ENCODE results near the gene ATP11A.
"Not testable (repeated sequence)": the region's sequence is repeated elsewhere in the genome, so short reads cannot be mapped to it uniquely, and the experiment has no call there.

Gene ATP11A

DNA sequence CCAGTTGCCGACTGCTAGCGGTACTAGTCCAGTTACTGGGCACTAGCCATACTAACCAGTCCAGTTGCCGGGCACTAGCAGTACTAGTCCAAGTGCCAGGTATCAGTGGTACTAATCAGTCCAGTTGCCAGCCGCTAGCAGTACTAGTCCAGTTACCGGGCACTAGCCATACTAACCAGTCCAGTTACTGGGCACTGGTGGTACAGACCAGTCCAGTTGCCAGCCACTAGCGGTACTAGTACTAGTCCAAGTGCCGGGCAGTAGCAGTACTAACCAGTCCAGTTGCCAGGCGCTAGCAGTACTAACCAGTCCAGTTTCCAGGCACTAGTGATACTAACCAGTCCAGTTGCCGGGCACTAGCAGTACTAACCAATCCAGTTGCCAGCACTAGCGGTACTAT, 155.0 kb downstream of the ATP11A start:
- no peak for DNase-seq

DNA sequence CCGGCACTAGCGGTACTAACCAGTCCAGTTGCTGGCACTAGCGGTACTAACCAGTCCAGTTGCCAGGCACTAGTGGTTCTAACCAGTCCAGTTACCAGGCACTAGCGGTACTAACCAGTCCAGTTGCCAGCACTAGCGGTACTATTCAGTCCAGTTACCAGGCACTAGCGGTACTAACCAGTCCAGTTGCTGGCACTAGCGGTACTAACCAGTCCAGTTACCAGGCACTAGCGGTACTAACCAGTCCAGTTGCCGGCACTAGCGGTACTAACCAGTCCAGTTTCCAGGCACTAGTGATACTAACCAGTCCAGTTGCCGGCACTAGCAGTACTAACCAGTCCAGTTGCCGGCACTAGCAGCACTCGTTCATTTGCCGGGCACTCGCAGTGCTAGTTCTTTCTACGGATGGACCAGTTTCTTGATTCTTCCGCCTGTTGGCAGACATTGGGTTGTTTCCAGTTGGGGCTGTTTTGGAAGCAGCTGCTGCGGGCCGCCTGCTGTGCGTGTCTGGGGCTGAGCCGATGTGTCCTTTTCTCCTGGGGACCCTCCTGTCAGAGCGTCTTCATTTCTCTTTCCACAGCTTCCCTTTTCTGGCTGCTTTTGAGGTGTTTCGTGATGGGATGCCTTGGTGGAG, 155.8 kb downstream of the ATP11A start:
- DNase-seq: no peak

DNA sequence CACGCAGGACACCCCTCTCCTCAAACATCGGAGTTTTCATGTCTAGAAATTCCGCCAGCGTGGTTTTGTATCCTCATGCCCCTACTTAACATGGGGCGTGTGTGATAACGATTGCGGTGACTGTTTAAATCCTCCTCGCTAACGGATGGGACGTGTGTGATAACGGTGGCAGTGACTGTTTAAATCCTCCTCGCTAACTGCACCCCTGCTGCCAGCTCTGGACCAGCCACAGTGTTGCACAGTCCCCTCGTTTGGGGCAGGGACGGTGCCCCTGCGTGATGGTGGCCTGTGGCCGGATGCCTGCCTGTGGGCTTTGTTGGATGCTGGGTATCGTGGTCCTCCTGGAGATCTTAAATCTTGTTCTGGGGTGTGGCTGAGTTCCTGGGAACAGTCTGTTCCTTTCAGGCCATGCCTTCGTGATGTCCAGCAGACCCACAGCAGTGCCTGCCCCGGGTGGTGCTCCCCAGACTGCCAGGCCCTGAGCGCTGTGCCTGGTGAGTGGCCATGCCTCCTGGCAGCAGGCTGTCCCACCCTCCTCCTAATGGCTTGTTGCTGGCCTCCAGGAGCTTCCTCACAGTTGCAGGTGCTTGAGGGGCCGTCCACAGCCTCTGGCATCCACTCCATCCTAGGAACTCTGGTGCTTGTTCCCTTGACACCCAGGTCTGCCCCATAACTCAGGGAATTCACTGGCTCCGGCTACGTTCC, 156.7 kb downstream of the ATP11A start:
- no peak for DNase-seq

DNA sequence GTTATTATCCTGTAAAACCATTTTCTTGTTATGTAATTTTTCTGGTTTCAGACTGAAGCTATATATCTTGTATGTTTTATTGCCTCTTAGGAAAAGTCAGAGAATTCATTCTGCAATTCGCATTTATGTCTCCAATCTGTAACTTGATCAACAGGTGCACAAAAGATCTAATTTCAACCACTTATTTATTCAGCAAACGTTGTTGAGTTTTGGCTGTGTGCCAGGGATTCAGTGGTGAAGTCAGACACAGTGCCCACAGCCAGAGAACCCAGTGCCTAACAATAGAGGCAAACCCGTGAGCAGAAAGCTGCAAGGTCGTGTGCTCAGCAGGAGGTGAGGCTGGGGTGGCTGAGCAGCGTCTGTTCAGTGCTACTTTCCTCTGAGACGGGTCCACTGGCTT, 159.7 kb downstream of the ATP11A start:
- no peak for DNase-seq

DNA sequence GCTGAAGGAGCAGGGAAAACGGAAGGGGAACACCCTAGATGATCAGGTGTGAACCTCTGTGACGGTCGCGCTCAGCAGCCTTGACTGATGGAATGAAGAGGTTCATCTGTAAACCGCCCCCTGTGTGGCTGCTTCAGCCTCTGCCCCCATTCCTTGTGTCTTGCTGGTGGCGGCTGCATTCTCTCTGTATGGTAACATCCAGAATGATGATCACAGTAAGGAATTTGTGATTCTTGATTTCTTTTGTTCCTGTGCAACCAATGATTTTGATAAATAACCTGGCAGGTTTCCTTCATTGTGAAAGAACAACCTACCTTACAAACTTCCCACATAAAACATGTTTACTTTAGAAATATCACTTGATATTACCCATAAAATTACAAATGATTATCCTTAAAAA, 160.4 kb downstream of the ATP11A start:
- no peak for DNase-seq

DNA sequence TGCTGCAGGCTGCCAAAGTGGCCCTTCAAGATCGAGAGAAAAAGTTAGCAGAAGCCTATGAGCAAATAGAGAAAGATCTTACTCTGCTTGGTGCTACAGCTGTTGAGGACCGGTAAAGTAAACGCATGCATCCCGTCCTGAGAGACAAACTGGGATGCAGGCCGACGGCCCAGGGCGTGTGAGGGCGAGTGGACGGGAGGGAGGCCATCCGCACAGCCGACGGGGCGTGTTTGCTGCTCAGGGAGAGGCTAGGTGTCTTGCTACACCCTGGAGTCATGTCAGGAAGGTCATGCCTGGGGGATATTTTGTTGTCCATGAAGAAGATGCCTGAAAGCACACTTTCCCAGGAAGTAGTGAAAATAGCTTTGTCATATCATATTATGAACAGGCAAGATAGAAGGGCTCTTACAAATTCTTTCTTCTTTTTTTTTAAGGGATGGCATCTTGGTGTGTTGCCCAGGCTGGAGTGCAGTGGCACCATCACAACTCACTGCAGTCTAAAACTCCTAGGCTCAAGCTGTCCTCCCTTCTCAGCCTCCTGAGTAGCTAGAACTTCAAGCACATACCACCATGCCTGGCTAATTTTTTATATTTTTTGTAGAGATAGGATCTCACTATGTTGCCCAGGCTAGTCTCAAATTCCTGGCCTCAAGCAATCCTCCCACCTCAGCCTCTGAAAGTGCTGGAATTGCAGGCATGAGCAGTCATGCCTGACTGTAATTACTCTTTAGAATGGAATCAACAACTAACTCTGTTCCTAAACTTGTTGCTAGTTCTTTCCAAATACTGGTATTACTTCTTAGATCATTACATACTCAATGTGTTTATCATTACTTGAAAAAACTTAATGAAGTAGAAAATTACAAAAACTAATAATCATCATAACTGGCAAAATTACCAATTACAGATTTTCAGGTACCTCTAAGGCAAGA, 161.5 kb downstream of the ATP11A start:
- DNase-seq: no peak

DNA sequence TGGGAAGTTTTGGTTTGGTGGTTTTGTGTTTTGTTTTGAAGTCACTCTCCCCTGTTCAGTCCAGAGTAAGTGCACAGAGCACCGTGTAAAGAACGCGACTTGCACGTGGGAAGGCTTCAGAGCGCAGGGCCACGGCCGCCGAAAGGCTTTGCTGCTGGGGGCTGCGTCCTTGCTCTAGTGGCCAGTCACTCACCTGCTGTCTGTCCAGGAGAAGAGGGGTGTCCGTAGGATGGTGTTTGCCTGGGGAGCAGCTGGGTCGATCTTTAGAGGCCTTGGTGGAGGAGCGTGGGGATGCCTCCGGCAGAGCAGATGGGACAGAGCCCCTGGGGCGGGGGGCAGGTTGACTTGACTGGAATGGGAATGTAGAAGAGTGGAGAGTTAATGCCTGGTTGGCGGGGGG, 162.6 kb downstream of the ATP11A start:
- no peak for DNase-seq

DNA sequence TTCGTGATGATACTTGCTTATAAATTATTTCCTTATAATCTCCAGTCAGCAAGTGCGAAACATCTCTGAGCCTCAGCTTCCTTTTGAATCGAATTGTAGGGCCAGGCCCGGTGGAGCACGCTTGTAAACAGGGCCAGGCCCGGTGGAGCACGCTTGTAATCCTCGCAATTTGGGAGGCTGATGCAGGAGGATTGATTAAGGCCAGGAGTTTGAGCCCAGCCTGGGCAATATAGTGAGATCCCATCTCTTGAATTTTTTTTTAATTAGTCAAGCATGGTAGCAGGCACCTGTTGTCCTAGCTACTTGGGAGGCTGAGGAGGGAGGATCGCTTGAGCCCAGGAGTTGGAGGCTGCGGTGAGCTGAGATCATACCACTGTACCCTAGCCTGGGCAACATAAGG, 163.0 kb downstream of the ATP11A start:
- DNase-seq: no peak

DNA sequence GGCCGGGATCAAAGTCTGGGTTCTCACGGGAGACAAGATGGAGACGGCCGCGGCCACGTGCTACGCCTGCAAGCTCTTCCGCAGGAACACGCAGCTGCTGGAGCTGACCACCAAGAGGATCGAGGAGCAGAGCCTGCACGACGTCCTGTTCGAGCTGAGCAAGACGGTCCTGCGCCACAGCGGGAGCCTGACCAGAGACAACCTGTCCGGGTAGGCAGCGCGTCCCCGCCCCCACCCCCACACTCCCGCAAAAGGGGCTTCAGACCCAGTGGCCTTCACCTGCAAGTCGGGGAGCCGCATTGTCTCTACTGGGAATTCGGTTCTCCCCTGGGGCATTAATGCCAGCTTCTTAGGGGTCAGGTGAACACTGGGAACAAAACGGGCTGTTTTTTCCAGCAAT, 164.5 kb downstream of the ATP11A start:
- no peak for DNase-seq

DNA sequence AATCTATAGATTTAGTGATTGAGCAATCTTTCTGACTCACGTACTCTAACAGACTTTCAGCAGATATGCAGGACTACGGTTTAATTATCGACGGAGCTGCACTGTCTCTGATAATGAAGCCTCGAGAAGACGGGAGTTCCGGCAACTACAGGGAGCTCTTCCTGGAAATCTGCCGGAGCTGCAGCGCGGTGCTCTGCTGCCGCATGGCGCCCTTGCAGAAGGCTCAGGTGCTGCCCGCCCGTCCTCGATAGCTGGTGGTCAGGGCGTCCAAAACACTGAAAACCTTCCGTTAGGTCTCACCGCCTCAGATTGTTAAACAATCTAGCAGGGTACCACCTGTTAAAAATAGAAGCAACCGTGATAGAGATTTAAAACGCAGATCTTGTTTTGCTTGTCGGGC, 166.0 kb downstream of the ATP11A start:
- no peak for DNase-seq

DNA sequence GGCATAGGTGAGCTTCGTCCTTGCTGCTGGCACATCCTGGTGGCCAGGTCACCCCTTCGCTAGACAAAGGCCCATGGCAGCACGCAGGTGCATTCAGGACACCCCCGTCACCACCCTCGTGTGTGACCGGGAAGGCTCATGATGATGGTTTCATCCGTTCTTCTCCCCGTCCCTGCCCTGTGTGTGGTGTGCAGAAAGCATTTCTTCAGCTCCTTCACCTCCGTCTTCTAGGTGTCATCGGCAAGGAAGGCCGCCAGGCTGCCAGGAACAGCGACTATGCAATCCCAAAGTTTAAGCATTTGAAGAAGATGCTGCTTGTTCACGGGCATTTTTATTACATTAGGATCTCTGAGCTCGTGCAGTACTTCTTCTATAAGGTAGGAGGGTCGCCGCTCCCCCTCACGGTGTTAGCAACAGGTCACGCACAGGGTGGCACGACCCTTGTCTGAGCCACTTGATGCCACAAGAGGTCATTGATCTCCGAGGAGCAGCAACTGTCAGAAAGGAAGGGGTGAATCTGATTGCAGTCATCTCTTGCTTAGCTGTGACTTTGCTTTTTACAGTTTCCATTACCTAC, 168.2 kb downstream of the ATP11A start:
- DNase-seq: no peak

DNA sequence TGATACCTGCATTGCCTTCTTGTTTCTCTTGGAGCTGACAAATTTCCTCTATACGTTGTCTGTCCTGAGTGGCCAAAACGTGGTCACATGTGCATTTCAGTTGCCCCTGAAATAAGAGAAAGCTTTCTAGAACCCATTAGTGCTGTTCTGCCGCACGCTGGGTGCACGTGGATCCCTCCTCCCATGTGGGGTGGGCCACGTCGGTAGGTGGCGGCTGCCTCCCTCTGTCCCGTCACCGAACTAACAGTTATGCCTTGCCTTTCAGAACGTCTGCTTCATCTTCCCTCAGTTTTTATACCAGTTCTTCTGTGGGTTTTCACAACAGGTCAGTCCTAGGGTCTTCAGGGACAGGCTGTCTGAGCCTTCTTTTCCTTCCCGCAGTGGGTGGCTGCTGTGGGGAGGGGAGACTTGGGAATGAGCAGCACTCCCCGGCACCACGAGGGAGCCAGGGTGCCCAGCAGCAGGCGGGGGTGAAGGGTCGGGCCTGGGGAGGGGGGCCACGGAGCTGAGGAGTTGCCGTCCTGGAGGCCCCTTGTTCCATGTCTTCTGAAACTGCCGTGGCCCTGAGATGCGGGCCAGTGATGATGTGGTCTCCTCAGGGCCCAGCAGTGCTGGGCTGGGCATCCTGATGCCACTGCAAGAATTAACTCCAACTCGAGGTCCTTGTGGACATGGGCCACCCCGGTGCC, 169.4 kb downstream of the ATP11A start:
- no peak for DNase-seq

DNA sequence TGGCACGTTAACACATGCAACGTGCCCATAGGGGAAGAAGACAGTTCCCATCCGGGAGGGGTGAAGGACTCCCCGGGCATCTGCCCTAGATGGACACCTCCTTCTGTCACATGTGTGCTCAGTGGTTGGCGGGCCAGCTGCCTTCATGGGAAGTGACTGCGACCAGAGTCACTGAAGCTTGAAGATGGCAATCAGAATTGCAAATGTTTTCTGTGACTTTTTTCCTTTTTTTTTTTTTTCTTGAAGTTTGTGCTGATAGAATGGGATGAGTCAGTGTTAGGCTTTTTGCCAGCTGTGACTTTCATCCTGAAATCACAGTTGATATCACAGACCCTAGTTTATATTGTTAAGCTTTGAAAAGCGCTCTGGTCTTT, 170.0 kb downstream of the ATP11A start:
- DNase-seq: no peak

DNA sequence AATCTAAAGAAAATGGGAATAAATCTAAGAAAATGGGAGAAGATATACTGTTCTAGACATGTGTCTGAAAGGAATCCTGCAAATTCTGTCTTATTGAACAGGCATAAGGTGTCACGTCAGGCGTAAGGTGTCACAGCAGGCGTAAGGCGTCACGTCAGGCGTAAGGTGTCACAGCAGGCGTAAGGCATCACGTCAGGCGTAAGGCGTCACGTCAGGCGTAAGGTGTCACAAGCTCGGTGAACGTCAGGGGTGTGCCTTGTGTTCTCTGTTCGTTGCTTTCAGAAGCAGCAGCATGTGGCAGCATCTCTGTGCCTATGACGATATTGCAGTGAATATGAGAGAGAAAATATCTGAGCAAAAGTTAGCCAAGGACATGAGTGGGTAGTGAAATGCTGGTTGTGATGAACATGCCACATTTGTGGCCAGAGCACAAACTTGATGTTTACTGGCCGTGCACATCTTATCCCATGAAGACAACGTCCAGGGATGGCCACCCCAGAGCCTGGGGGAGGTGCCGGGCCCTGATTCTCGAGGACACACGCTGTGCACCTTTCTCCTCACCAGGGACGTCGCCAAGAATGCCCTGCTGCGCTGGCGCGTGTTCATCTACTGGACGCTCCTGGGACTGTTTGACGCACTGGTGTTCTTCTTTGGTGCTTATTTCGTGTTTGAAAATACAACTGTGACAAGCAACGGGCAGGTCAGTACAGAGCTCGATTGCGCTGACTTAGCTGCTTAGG, 172.2 kb downstream of the ATP11A start:
- DNase-seq: no peak

DNA sequence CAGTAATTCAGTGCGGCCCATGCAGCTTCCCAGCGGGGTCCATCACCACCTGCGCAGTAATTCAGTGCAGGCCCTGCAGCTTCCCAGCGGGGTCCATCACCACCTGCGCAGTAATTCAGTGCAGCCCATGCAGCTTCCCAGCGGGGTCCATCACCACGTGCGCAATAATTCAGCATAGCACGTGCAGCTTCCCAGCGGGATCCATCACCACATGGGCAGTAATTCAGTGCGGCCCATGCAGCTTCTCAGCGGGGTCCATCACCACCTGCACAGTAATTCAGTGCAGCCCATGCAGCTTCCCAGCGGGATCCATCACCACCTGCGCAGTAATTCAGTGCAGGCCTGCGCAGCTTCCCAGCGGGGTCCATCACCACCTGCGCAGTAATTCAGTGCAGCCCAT, 173.5 kb downstream of the ATP11A start:
- DNase-seq: not testable (repeated sequence)

DNA sequence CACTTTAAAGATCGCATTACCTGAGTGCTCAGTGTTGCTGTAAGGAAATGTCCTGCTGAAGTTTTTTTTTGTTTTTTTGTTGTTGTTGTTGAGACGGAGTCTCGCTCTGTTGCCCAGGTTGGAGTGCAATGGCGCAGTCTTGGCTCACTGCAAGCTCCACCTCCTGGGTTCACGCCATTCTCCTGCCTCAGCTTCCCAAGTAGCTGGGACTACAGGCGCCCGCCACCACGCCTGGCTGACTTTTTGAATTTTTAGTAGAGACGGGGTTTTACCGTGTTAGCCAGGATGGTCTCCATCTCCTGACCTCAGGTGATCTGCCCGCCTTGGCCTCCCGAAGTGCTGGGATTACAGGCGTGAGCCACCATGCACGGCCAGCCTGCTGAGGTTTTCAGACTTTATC, 175.6 kb downstream of the ATP11A start:
- not testable (repeated sequence) for DNase-seq

DNA sequence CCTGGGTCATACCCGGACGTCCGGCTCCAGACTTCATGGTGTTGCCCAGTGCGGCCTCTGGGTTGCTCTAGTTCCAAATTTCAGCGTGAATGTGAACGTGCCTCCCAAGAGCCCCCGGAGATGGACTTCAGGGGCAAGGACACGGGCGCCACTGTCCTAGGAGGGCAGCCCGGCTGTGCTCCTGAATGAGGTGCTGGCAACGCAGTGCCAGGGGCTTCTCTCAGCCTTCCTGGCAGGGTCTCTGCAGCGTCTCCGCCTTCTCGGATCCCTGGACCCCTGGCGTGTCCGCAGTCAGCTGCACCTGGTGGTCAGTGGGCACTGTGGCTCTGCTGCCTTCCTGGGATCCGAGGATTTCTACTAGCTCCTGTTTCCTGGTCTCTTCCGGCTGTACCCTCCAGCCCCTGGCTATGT, 177.5 kb downstream of the ATP11A start:
- DNase-seq: no peak

DNA sequence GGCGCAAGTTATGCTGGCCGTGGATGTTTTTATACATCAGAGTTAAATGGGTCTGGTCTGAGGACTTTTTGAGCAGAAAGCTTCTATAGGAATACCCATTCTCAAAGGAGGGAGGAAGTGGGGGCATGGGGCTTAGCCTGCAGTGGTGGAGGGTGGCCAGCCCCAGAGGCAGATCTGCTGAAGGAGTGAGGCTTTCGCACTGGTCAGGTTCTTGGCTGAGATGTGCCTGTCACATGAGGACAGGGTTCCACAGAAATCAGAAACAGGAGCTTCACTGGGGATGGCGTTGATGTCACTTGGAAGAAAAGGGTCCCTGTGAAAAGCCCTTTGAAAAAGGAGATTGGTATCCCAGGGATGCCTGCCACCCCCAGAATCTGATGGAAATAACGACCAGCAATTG, 178.5 kb downstream of the ATP11A start:
- DNase-seq: no peak

DNA sequence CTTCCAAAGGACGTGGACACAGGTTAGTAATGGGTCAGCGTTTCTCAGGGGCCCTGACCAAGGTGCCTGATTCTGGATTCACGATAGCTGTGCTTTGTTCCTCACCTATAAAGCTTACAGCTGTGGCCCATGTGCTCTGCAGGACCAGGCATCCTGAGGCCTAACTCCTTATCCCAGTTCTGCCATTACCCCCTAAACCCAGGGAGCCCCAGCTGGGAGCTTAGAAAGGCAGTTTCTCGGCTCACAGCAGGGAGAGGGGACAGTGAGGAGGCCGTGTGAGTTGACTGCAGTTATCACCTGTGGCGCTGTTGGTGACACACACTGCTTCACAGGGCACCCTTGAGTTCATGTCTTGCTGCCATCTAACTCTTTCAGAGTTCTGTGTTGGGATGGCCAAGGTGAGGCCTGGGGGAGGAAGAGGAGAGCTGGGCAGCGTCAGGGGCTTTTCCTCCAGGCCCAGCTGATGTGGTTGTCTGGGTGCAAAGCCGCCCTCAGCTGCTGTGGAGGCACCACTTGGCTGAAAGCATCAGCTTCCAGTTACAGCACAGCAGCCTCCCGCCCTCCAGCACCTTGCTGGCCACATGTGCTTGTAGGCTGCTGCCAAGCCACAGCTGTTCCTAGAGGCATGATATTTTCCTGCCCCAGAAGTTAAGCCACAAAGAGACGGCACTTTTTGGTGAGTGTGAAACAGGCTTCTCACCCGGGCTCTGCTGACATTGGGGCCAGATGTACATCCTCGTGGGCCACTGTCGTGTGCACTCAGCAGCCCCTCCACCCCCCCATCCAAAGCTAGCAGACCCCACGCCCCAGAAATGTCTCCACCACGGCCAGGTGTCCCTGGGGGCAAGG, 179.6 kb downstream of the ATP11A start:
- no peak for DNase-seq

DNA sequence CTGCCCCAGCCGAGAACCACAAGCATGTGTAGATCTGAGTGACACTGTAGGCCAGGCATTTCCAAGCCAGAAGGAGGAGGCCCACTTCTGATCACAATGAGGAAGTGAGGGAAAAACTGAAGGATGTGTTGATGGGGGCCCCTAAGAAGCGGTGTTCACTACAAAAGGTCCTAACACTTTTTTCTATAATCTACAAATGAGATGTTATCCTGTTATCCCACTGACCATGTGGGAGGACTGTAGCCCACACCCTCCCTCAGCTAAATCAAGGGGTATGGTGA, 180.2 kb downstream of the ATP11A start:
- DNase-seq: no peak

DNA sequence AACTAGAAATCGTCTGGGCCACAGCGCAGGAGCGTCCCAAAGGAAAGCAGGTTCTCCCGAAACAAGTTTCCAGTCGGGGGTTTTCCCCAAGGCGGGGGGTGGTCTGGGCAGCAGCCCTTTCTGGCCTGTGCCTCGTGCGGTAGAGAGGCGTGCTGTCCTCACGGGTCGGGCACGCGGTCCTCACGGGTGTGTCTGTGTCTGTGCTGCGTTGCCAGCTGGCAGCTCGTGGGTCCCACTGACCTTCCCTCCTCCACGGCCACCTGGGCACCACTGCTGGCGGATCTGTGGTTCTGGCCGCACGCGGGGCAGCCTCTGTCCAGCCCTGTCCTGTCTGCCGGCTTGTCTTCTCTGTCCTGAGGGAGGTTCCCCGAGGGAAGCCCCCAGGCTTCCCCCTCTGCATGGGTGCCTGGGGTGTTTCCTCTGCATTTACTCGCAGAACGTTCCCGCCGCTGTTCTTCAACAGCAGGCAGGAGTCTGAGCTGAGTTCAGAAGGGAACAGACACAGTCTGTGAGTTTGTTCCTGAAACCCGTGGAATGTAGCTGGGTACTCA, 181.0 kb downstream of the ATP11A start:
- DNase-seq: no peak
